ENCODE measurements around the gene ANKRD33B.
"Not testable (repeated sequence)": the region's sequence is repeated elsewhere in the genome, so short reads cannot be mapped to it uniquely, and the experiment has no call there.

The ANKRD33B gene

GRCh38 chr5:10595293-10595671, 31.4 kb downstream of the ANKRD33B start:
- DNase-seq (ENCODE audit: low read depth): no peak

GRCh38 chr5:10595672-10596309, 31.9 kb downstream of the ANKRD33B start:
- peak; percentile 83 for DNase-seq (ENCODE audit: low read depth)

- no peak for DNase-seq (ENCODE audit: low read depth)
These were observed 32.4 kb downstream of the ANKRD33B start for GRCh38 chr5:10596310-10596703.

GRCh38 chr5:10596886-10597451, 33.1 kb downstream of the ANKRD33B start:
- no peak for DNase-seq (ENCODE audit: low read depth)

GRCh38 chr5:10599113-10599512, 35.2 kb downstream of the ANKRD33B start:
- DNase-seq (ENCODE audit: low read depth): no peak

GRCh38 chr5:10599862-10600284, 36.0 kb downstream of the ANKRD33B start:
- no peak for DNase-seq (ENCODE audit: low read depth)

GRCh38 chr5:10600626-10601245, 36.9 kb downstream of the ANKRD33B start:
- no peak for DNase-seq (ENCODE audit: low read depth)

- peak; percentile 95 for DNase-seq (ENCODE audit: low read depth)
These were observed 37.6 kb downstream of the ANKRD33B start for GRCh38 chr5:10601246-10602030.

GRCh38 chr5:10602031-10602806, 38.3 kb downstream of the ANKRD33B start:
- DNase-seq (ENCODE audit: low read depth): no peak

GRCh38 chr5:10604975-10605374, 41.1 kb downstream of the ANKRD33B start:
- DNase-seq (ENCODE audit: low read depth): no peak

- DNase-seq (ENCODE audit: low read depth): not testable (repeated sequence)
These were observed 42.8 kb downstream of the ANKRD33B start for GRCh38 chr5:10606632-10607022.

- DNase-seq (ENCODE audit: low read depth): no peak
These were observed 43.3 kb downstream of the ANKRD33B start for GRCh38 chr5:10607023-10607665.

GRCh38 chr5:10607666-10608073, 43.8 kb downstream of the ANKRD33B start:
- peak; percentile 61 for DNase-seq (ENCODE audit: low read depth)

- DNase-seq (ENCODE audit: low read depth): not testable (repeated sequence)
These were observed 44.2 kb downstream of the ANKRD33B start for GRCh38 chr5:10608081-10608480.

- no peak for DNase-seq (ENCODE audit: low read depth)
These were observed 46.2 kb downstream of the ANKRD33B start for GRCh38 chr5:10610058-10610457.

- no peak for DNase-seq (ENCODE audit: low read depth)
These were observed 47.4 kb downstream of the ANKRD33B start for GRCh38 chr5:10611290-10611689.

GRCh38 chr5:10612251-10612650, 48.4 kb downstream of the ANKRD33B start:
- DNase-seq (ENCODE audit: low read depth): no peak

GRCh38 chr5:10615693-10616092, 51.8 kb downstream of the ANKRD33B start:
- no peak for DNase-seq (ENCODE audit: low read depth)

GRCh38 chr5:10617103-10617502, 53.2 kb downstream of the ANKRD33B start:
- no peak for DNase-seq (ENCODE audit: low read depth)

GRCh38 chr5:10618311-10618710, 54.4 kb downstream of the ANKRD33B start:
- no peak for DNase-seq (ENCODE audit: low read depth)

GRCh38 chr5:10619649-10620048, 55.8 kb downstream of the ANKRD33B start:
- no peak for DNase-seq (ENCODE audit: low read depth)

GRCh38 chr5:10620346-10620745, 56.5 kb downstream of the ANKRD33B start:
- no peak for DNase-seq (ENCODE audit: low read depth)

All from fibroblast of the conjunctiva (primary cell).